Measurements from ENCODE around the gene TFR2. TPM values are rescaled to one million over a fixed set of nuclear protein-coding genes. Genes with fewer than 3 reads are reported as not detected.

TFR2 gene
- total RNA-seq, 1 experiment from 2014 or later, result 5.7 TPM

- Mint-ChIP-seq H3K36me3 (no peaks in the 10 kb centered on the region), H3K4me3 (peak overlapping the region; percentile 59), H3K9me3 (no peaks in the 10 kb centered on the region), H3K4me1 (peaks cover 26% of the 10 kb centered on the region), H3K27ac (0 out of 2 replicates have a peak overlapping the region, but pooled peaks have one; percentile 15), H3K27me3 (ENCODE audit: low read depth) (peaks cover 53% of the 10 kb centered on the region)
- no peak for TF ChIP-seq ZNF281 (CRISPR knock-in tag; IDR thresholded peaks at IDR 0.05)
- TF ChIP-seq ZSCAN18 (CRISPR knock-in tag; IDR thresholded peaks at IDR 0.05), result no peak
- 0 out of 2 replicates have a peak, but pooled peaks have one; percentile 19 for TF ChIP-seq KAT7 (CRISPR knock-in tag; IDR thresholded peaks at IDR 0.05; ENCODE audit: borderline replicate concordance)
- peak; percentile 35; the same call in 1 of the 2 replicates for TF ChIP-seq SP1 (CRISPR knock-in tag; conservative IDR thresholded peaks at IDR 0.05)
- TF ChIP-seq IRF2 (CRISPR knock-in tag; IDR thresholded peaks at IDR 0.05; ENCODE audit: borderline replicate concordance, low read depth), result no peak
- TF ChIP-seq RORB (CRISPR knock-in tag; IDR thresholded peaks at IDR 0.05), result no peak
- no peak for TF ChIP-seq ZNF138 (CRISPR knock-in tag; conservative IDR thresholded peaks at IDR 0.05)
- TF ChIP-seq STAT6 (CRISPR knock-in tag; conservative IDR thresholded peaks at IDR 0.05; ENCODE audit: low read depth), result no peak
- TF ChIP-seq PREB (CRISPR knock-in tag; IDR thresholded peaks at IDR 0.05; ENCODE audit: borderline replicate concordance), result no peak
- DNase-seq (ENCODE audit: low spot score) (peak; percentile 40), ATAC-seq (no peak)
- CTCF ChIA-PET, result interaction anchor here (0.6 to 2.5 kb wide), 18 partner anchors 13 to 136 kb away, joined by 3 to 12 read pairs (median 7); partner anchors contain the start of genes MOSPD3, PCOLCE and POP7
- POLR2A ChIA-PET, result interaction anchor here (1.0 to 1.8 kb wide), 4 partner anchors 13 to 302 kb away, joined by 3 to 5 read pairs (median 4); partner anchors contain the start of genes MOSPD3 and PCOLCE
Observed at GRCh38 chr7:100589341-100589947, 51.9 kb downstream of the TFR2 start.

GRCh38 chr7:100588438-100588837 is 52.9 kb downstream of the TFR2 start:
- H3K4me1 Mint-ChIP-seq, result peaks cover 34% of the 10 kb centered on the region
- H3K4me3 Mint-ChIP-seq, result peak overlapping the region; percentile 99
- CTCF ChIA-PET, result interaction anchor here (0.6 to 2.5 kb wide), 23 partner anchors 14 to 248 kb away, joined by 3 to 12 read pairs (median 6); partner anchors contain the start of genes MOSPD3, PCOLCE, POP7 and TSC22D4
- POLR2A ChIA-PET, result interaction anchor here (1.3 to 1.8 kb wide), 2 partner anchors 14 to 303 kb away, joined by 3 to 5 read pairs; partner anchors contain the start of gene PCOLCE
- no peaks in the 10 kb centered on the region for H3K9me3 Mint-ChIP-seq
- DNase-seq (ENCODE audit: low spot score) (no peak), ATAC-seq (no peak)
- no peak overlapping the region for H3K27ac Mint-ChIP-seq
- no peak for TF ChIP-seq TEAD1 (CRISPR knock-in tag; IDR thresholded peaks at IDR 0.05)
- peaks cover 45% of the 10 kb centered on the region for H3K27me3 Mint-ChIP-seq (ENCODE audit: low read depth)
- no peaks in the 10 kb centered on the region for H3K36me3 Mint-ChIP-seq
